ENCODE data around the gene NFX1.

DNA sequence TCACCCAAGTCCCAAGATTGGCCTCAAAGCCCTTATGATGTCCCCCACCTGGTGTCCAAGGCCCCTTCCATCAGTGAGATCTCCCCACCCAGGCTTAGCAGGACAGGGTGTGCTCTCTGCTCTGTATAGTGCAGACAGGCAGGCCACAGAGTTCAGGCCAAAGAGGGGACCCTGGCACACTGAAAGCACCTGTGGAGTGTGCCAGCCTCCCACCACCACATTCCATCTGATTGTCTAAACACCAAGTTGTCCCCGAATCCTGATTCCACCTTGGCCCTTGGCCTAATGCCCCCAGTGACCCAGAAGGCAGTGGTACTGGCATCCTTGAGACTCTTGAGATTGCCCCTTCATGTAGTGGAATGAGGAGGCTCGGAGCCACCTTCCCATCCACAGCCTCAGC, 45.0 kb upstream of the NFX1 start:
- no peak for TF ChIP-seq CTCF (IDR thresholded peaks at IDR 0.05)
- no peak for TF ChIP-seq POLR2A (IDR thresholded peaks at IDR 0.05)
- TF ChIP-seq POLR2AphosphoS5 (IDR thresholded peaks at IDR 0.05; ENCODE audit: insufficient read depth in 1 of 2, low read depth in 1 of 2), result no peak

All from vagina (tissue), 2 donors.